IMR-90 (cell line): ENCODE results near the gene ULK2. TPM values are rescaled to one million over a fixed set of nuclear protein-coding genes. Genes with fewer than 3 reads are reported as not detected.

Source experiments
- ATAC-seq: fragments of 200-7000 bp; cut with Tn5 transposase; 2 replicates; pipeline ENCODE4 v1.9.1; 2020; ENCODE audit warnings: low read depth, mild to moderate bottlenecking, moderate library complexity
- BruUV-seq: library from RNA; stranded (reverse); fragments of 400-500 nt; replicated peaks from 2 replicates; lab custom pipeline; 2021; lab: Mats Ljungman, UMichigan
- CTCF ChIA-PET: fragments of 300-600 bp; formaldehyde crosslinking; extraction: SDS; loops from one replicate; lab custom pipeline; 2021; ENCODE audit warnings: antibody characterized with exemption; lab: Yijun Ruan, JAX
- POLR2A ChIA-PET: fragments of 300-600 bp; sonication (Branson Sonifier 250); formaldehyde crosslinking; loops from one replicate; lab custom pipeline; 2022; ENCODE audit warnings: antibody characterized with exemption; ENCODE audit not compliant: unreplicated experiment; lab: Charles Lee
- DNase-seq: peaks from one replicate; pipeline ENCODE4 v3.0.0; 2013
- H2AFZ ChIP-seq: replicated peaks from 2 replicates; pipeline ENCODE3; 2013; ENCODE audit warnings: low read length, mild to moderate bottlenecking; ENCODE audit not compliant: poor library complexity
- H2AK5ac ChIP-seq: 2 replicates; pipeline ENCODE4 v1.6.1; 2013; ENCODE audit warnings: low read depth, low read length, inconsistent platforms
- H2AK9ac ChIP-seq: replicated peaks from 2 replicates; pipeline ENCODE3; 2013; ENCODE audit warnings: mild to moderate bottlenecking, low read depth, low read length, moderate library complexity; ENCODE audit not compliant: poor library complexity
- H2BK120ac ChIP-seq: 2 replicates; pipeline ENCODE4 v1.6.1; 2013; ENCODE audit warnings: low read depth, low read length, inconsistent platforms
- H2BK15ac ChIP-seq: 3 replicates; pipeline ENCODE4 v1.6.1; 2013; ENCODE audit warnings: low read depth, low read length, inconsistent platforms
- H2BK20ac ChIP-seq: 2 replicates; pipeline ENCODE4 v1.6.1; 2013; ENCODE audit warnings: low read depth, mild to moderate bottlenecking, inconsistent platforms, low read length, moderate library complexity
- H2BK5ac ChIP-seq: 2 replicates; pipeline ENCODE4 v1.6.1; 2013; ENCODE audit warnings: mild to moderate bottlenecking, low read depth, low read length, inconsistent platforms; ENCODE audit not compliant: poor library complexity, severe bottlenecking
- H3K14ac ChIP-seq: replicated peaks from 2 replicates; pipeline ENCODE4 v1.6.1; 2013; ENCODE audit warnings: low read depth, low read length, inconsistent platforms
- H3K18ac ChIP-seq: 2 replicates; pipeline ENCODE4 v1.6.1; 2013; ENCODE audit warnings: low read depth, low read length, control low read depth
- H3K23ac ChIP-seq: 2 replicates; pipeline ENCODE4 v1.6.1; 2013; ENCODE audit warnings: low read depth, low read length, inconsistent platforms
- H3K27ac ChIP-seq: 2 replicates; pipeline ENCODE4 v1.5.1; 2013; ENCODE audit warnings: mild to moderate bottlenecking, control low read depth, low read length; ENCODE audit not compliant: insufficient read depth
- H3K27me3 ChIP-seq: 2 replicates; pipeline ENCODE4 v1.6.1; 2013; ENCODE audit warnings: low read length; ENCODE audit not compliant: control insufficient read depth, insufficient read depth
- H3K36me3 ChIP-seq: 2 replicates; pipeline ENCODE4 v1.6.1; 2013; ENCODE audit warnings: low read length, mixed read lengths; ENCODE audit not compliant: control insufficient read depth, insufficient read depth
- H3K4ac ChIP-seq: 2 replicates; pipeline ENCODE4 v1.6.1; 2013; ENCODE audit warnings: low read depth, low read length, inconsistent platforms
- H3K4me1 ChIP-seq: 2 replicates; pipeline ENCODE4 v1.6.1; 2013; ENCODE audit warnings: low read length, mixed read lengths; ENCODE audit not compliant: control insufficient read depth, insufficient read depth
- H3K4me2 ChIP-seq: 2 replicates; pipeline ENCODE4 v1.6.1; 2013; ENCODE audit warnings: low read depth, mild to moderate bottlenecking, control low read depth, low read length, moderate library complexity
- H3K4me3 ChIP-seq: 2 replicates; pipeline ENCODE4 v1.5.1; 2013; ENCODE audit warnings: low read depth, mild to moderate bottlenecking, control low read depth, low read length, moderate library complexity; ENCODE audit not compliant: insufficient read depth
- H3K56ac ChIP-seq: 2 replicates; pipeline ENCODE4 v1.6.1; 2013; ENCODE audit warnings: low read length, inconsistent platforms; ENCODE audit not compliant: insufficient read depth; ENCODE audit errors: extremely low read depth
- H3K79me1 ChIP-seq, 2 experiments: 2 replicates each; pipeline ENCODE4 v1.6.1; 2013; ENCODE audit warnings: low read length in 2 of 2, inconsistent platforms in 1 of 2, low read depth in 1 of 2
- H3K9ac ChIP-seq: 2 replicates; pipeline ENCODE4 v1.6.1; 2013; ENCODE audit warnings: low read depth, low read length, control low read depth
- H3K9me1 ChIP-seq: 2 replicates; pipeline ENCODE4 v1.6.1; 2013; ENCODE audit warnings: low read length, inconsistent platforms; ENCODE audit not compliant: insufficient read depth
- H3K9me3 ChIP-seq: 2 replicates; pipeline ENCODE4 v1.6.1; 2013; ENCODE audit warnings: low read length; ENCODE audit not compliant: control insufficient read depth, insufficient read depth
- H4K20me1 ChIP-seq: 2 replicates; pipeline ENCODE4 v1.6.1; 2013; ENCODE audit warnings: low read length, inconsistent platforms; ENCODE audit not compliant: insufficient read depth
- H4K5ac ChIP-seq: 2 replicates; pipeline ENCODE4 v1.6.1; 2013; ENCODE audit warnings: mild to moderate bottlenecking, low read depth, low read length, control low read depth
- H4K8ac ChIP-seq, 2 experiments: 2 replicates each; pipeline ENCODE4 v1.6.1; 2013; ENCODE audit warnings: low read depth in 2 of 2, low read length in 2 of 2, control low read depth in 1 of 2, inconsistent platforms in 1 of 2
- H4K91ac ChIP-seq: 2 replicates; pipeline ENCODE4 v1.6.1; 2013; ENCODE audit warnings: low read depth, low read length, inconsistent platforms; ENCODE audit not compliant: insufficient read depth
- MAFK ChIP-seq: IDR thresholded peaks from 2 replicates; pipeline ENCODE4 v1.6.1; 2012; ENCODE audit warnings: low read depth, low read length, improper control_type of control experiment
- WGBS, 2 experiments: methylation state at CpG; one replicate each; pipeline versions ENCODE4 v1.1.5 to v1.1.7; 2013; ENCODE audit warnings: missing lambda C conversion rate in 2 of 2; ENCODE audit not compliant: insufficient read length in 1 of 2; ENCODE audit errors: extremely low coverage in 2 of 2; 5-methylcytosine and 5-hydroxymethylcytosine counted together
- dilution Hi-C: fragments of 300-500 bp; cut with HindIII; formaldehyde crosslinking; loops from one replicate; pipeline ENCODE4 v1.14.3; 2018; ENCODE audit warnings: low sequenced_read_pairs; ENCODE audit not compliant: unreplicated experiment
- in situ Hi-C: fragments of 300-500 bp; cut with MboI; formaldehyde crosslinking; loops from 3 replicates; pipeline ENCODE4 v1.14.3; 2019; ENCODE audit warnings: low sequenced_read_pairs, inconsistent platforms, mixed read lengths
- intact Hi-C: fragments of 100-400 bp; cut with micrococcal nuclease; formaldehyde crosslinking; loops from 2 replicates; pipeline ENCODE4 v1.10.0; 2022
- polyA plus RNA-seq, 3 experiments: library from polyadenylated mRNA; depleted of rRNA; stranded (reverse); fragments of >200 nt; gene quantifications; 2 replicates each; pipeline ENCODE4 v1.2.3, GENCODE V29; 2012; ENCODE audit warnings: low replicate concordance in 1 of 3
- total RNA-seq: library from RNA; depleted of rRNA; stranded (reverse); fragments of >200 nt; gene quantifications from 2 replicates; pipeline ENCODE4 v1.2.3, GENCODE V29; 2012

The ULK2 gene
- total and polyA plus RNA-seq, 2 of the 4 experiments (the other 2 are of a cell fraction): 8.9 to 10.8 TPM

DNA sequence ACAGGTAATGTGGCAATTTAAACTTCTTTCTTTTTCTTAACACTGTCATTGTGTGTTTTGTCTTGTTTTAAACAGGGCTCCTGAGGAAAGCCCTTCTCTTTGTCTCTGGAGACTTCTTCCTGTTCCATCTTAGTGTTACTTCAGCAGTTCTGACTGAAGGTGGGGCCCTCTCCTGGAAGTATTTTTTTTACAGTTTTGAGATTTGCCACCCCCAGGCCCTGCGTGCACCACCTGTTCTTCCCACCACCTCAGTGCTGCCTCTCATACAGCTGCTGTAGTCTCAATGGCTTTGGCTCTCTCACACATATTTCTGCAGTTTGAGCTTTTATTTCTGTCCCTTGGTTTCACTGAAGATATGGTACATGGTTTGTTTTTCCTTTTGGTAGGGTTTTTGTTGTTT is 67.2 kb downstream of the ULK2 start:
- BruUV-seq: no TSS peak
- Histone ChIP-seq H3K4me3 (no peak overlapping the region), H2AK5ac (no peak overlapping the region), H3K27ac (no peak overlapping the region), H4K5ac (no peak overlapping the region), H3K79me1 (no peaks in the 10 kb centered on the region; a peak in 1 of 4 replicates), H2BK5ac (no peak overlapping the region), H3K4me1 (no peaks in the 10 kb centered on the region), H3K9me1 (no peaks in the 10 kb centered on the region), H2BK15ac (no peak overlapping the region), H3K9ac (no peak overlapping the region), H4K20me1 (no peaks in the 10 kb centered on the region), H3K9me3 (peaks cover 3% of the 10 kb centered on the region; the same call in 1 of the 2 replicates), H2BK120ac (no peak overlapping the region), H4K8ac (no peak overlapping the region), H2AFZ (no peak overlapping the region), H2BK20ac (no peak overlapping the region), H3K56ac (no peak overlapping the region), H3K36me3 (peaks cover 29% of the 10 kb centered on the region), H2AK9ac (no peak overlapping the region), H4K91ac (no peak overlapping the region), H3K14ac (no peak overlapping the region), H3K4ac (no peak overlapping the region), H3K4me2 (no peak overlapping the region), H3K18ac (no peak overlapping the region), H3K27me3 (no peaks in the 10 kb centered on the region), H3K23ac (no peak overlapping the region)
- dilution Hi-C loops: no loop called here
- in situ Hi-C loops: no loop called here
- intact Hi-C loops: no loop called here
- DNase-seq (no peak), ATAC-seq (no peak)
- CTCF ChIA-PET: interaction anchor here (0.6 kb wide), 1 partner anchor 333 kb away, joined by 3 read pairs; no protein-coding TSS in a partner anchor
- no peak for TF ChIP-seq MAFK
- no CpG with 5 or more reads among the region's 1 CpG for WGBS, 2 experiments
- POLR2A ChIA-PET: no interaction called here
